ENCODE data around the gene ULBP3.

ULBP3 gene

DNA sequence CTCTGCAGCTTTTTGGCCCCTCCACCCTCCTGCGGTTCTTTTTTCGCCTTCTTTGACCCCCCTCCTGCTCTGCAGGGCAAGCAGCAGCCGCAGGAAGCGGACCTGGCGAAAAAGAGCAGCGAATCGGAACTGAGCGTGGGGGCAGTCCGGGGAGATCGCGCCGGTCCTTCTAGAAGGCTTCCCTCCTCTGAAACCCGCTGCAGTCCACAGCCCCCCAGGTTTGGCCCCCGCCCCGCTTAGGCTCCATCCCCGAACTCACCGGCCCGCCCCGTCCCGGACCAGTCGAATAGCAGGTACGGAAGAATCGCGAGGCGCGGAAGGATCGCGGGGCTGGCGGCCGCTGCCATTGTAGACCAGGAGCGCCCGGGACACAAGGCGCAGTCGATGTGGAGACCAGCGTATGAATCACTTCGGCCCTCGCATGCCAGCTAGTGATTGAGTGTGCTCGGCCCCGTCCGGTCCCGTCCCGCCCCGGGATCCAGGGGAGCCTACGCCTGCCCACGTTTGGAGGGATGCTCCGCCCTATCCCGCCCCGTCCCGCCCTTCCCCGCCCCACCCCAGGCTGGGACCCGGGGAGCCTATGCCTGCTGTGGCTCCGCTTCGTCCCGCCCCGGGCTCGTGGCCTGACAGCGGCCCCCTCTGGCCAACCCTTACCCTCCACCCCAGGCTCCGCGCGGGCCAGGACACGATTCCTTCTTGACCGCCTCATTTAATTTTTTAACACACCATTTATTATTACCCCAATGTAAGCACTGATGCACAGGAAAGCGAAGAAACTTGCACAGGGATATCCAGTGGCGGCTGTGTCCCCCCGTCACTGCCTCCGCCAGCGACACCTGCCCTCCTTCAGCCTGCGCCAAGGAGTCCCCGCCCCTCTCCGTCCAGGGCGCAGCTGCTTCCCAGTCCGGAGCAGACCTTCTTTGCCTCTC, at the start of gene ULBP3:
TSS of gene ULBP3 (minus strand) at position 402 of the 929 bp plus-strand sequence. CDS start at position 347, 55 bp downstream.
- DNase-seq (ENCODE audit: low read depth, low spot score): peak; percentile 46

DNA sequence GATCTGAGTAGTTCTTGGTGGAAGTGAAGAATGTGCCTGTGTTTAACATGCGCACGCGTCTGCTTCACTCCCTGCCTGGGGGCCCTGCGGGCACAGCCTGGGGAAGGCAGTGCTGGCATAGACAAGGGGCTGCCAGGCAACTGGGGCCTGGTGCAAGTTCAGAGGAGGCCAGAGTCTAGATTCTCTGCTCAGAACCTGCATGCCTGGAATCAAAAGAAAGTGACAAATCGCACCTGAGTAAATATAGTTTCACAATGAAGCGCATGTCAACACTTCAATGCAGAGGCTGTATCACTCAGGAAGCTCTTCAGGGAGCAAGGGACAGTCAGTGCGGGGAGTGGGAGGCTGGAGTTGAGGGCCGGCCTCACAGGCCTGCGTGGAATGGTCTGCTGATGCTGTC, 49.7 kb upstream of the ULBP3 start:
- no peak for DNase-seq (ENCODE audit: low read depth, low spot score)

DNA sequence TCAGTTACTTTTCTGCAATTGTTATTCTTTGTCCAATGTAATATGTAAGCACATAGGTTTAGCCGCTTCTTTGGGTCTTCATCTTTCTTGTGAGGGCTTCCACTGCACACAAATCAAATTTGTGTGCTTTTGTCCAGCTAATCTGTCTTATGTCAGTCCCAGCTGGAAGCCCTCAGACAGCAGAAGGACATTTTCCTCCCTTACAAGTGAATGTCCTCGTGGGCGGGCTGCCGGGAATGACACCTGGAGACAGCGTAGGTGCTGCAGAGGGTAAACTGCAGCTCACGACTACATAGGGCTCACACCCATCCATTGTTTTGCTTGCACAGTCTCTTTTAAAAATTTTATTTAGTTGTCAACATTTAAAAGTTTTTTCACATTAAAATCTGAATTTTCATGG, 49.3 kb upstream of the ULBP3 start:
- no peak for DNase-seq (ENCODE audit: low read depth, low spot score)

DNA sequence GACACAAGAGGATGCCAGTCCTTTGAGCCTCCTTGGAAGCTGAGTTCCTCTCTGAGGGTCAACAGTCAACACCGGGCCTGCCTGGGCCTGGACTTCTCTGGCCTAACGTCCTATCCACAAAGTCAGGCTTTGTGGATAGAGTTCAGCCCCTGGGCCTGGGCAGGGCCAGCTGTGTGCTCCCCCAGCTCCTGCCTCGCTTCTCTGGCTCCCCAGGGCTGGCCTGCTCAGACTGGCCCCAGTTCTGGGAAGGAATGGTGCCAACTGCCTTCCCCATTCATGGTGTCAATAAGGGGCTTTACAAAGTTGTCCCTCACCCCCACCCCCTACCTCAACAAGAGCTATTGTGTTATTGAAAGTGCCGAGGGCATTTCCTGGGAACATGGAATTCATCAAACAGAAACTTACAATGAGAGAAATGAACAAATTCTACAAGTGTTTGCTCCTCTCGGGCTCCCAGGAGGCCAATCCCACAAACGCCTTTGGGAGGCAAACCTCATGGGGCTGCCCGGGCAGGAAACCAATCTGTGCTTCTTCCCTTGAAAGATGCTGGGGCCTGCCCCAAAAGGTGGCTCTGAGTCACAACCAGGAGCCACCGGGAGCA, 47.4 kb upstream of the ULBP3 start:
- no peak for DNase-seq (ENCODE audit: low read depth, low spot score)

DNA sequence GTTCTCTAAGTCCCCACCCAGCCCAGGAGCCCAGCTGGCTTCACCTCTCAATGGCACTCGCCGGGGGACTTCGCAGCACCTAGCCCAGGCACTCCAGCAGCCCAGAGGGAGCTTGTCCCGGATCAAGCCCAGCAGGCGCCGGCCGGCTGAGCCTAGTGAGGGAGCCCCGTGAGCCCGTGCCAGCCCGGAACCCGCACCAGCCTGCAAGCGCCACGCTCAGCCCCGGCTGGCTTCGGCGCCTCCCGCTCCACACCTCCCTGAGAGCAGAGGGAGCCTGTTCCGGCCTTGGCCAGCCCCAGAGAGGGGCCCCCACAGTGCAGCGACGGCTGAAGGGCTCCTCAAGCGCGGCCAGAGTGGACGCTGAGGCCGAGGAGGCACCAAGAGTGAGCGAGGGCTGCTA, 46.8 kb upstream of the ULBP3 start:
- DNase-seq (ENCODE audit: low read depth, low spot score): no peak

DNA sequence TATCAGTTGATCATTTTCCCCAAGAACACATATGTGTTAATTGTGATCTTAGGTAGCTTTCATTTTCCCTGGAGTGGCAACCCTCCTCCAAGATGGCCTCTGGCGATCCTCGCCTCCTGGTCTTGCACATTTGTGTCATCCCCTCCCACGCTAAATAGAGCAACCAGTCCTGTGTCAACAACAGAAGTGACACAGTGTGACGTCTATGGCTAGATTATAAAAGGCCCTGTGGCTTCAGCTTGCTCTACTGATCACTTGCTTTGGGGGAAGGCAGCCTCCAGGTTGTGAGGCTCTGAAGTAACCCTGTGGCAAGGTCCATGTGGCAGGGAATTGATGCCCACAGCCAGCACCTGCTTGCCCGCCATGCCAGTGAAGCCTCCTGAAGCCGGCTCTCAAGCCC, 43.3 kb upstream of the ULBP3 start:
- DNase-seq (ENCODE audit: low read depth, low spot score): no peak

DNA sequence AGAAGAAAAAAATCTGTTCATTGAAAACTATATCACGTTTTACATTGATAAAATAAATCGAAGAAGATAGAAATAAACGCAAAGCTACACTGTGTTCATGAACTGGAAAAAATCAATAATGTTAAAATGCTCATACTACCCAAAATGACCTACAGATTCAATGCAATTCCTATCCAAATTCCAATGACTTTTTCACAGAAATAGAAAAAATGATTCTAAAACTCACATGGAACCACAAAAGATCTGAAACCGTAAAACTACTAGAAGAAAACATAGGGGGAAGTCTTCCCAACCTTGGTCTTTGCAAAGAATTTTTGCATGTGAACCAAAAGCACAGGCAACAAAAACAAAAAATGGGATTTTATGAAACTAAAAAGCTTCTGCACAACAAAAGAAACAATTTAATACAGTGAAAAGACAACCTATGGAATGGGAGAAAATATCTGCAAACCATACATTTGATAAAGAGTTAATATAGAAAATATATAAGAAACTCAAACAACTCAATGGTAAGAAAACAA, 33.9 kb upstream of the ULBP3 start:
- no peak for DNase-seq (ENCODE audit: low read depth, low spot score)

DNA sequence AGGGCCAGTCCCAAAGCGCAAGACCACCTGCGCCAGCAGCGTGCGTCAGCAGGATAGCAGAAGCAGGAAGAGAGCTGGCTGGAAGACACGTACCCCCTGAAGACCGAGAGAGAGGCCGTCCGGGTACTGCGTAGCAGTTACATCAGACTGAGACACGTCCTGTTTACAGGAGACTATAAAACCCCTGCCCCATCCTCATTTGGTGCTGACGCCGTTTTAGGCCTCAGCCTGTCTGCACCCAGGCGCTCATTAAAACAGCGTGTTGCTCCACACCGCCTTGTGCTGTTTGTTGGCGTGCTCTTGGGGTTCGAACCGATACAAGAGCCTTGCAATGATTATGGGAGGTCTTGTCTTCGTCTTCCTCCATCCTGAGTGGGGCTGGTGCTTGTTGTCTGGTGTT, 31.8 kb upstream of the ULBP3 start:
- no peak for DNase-seq (ENCODE audit: low read depth, low spot score)

DNA sequence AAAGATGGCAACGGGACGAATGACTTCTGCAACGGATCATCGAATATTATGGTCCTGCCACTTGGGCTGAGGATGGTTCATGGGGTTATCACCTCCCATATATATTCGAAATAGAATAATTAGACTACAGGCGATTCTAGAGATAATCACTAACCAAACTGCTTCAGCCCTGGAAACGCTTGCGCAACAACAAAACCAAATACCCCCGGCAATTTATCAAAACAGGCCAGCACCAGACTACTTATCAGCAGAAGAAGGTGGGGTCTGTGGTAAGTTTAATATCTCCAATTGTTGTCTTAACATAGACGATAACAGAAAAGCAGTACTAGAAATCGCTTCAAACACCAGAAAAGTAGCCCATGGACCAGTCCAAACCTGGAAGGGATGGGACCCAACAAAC, 31.0 kb upstream of the ULBP3 start:
- DNase-seq (ENCODE audit: low read depth, low spot score): no peak

DNA sequence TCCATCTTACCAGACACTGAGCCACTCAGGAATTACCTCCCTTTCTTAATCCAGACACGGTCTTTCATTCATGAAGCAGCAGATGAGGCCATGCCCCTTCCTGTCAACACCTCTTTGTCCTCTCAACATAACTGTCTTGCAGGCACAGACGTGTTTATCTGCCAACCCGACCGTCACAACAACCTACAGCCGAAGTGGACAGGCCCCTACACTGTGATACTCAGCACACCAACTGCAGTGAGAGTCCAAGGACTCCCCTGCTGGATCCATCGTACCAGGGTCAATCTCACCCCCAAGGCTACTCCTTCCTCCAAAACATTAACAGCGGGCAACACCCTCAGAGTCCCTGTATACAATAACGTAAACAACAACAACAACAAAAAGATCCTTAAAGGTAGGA, 30.6 kb upstream of the ULBP3 start:
- no peak for DNase-seq (ENCODE audit: low read depth, low spot score)

DNA sequence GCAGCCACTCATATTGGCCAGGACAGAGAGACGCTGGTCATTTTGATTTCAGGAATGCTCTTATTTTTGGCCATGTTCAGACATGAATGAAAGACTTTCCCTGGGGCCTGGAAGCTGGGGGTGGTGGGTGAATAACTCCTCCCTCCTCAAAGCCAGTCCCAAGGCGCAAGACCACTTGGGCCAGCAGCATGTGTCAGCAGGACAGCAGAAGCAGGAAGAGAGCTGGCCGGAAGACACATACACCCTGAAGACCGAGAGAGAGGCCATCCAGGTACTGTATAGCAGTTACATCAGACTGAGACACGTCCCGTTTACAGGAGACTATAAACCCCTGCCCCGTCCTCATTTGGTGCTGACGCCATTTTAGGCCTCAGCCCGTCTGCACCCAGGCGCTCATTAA, 29.2 kb upstream of the ULBP3 start:
- DNase-seq (ENCODE audit: low read depth, low spot score): no peak

DNA sequence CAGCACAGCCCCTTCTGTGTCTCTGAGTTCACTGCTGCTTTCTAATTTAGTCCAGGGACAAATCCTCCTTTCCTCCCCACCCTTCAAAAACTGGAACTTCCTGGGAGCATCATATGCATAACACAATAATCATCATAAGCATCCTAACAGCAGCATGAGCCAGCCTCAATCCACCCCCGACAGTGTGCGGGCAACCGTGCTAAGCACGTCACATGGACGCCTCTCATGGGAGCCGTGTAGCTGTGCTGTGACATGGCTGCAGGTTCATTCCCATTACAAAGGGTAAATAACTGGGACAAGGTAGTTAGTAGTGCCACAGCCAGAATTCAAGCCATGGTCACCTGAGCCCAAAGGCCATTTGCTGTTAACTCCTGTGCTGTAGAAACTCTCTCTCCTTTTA, 24.5 kb upstream of the ULBP3 start:
- no peak for DNase-seq (ENCODE audit: low read depth, low spot score)

DNA sequence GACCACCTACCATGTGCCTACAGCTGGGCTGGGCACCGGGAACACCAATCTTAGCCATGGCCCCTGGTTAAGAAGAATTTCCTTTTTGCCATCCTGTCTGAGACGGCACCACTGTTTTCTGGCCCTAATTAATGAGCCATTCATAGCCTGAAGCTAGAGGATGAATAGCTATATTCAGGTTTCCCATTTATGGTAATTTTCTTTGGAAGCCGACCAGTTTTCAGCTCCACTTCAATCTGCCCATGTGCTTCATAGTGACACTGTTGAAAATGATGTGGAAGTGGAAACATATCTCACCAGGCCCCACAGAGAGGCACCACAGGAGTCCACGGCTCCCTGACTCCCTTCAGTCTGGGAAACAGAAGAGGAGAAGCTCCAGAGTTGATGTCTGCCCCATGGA, 22.6 kb upstream of the ULBP3 start:
- no peak for DNase-seq (ENCODE audit: low read depth, low spot score)

DNA sequence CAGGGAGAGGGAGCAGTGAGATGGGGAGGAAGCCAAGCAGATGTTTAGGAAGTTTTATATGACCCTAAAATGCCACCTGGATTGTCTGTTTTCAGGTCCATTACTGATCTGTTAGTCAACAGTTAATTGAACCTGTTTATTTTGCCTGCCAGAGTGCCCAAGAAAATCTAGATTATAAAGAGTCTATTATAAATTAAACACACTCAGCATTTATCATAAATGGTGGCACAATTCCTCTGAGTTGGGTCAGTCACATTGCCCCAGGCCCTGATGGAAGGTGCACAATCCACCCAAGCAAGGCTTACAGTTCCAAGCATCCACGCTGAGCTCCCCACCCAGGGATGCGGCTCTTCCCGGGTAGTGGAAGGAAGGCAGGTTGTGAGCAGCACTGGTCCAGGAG, 21.4 kb upstream of the ULBP3 start:
- DNase-seq (ENCODE audit: low read depth, low spot score): no peak

DNA sequence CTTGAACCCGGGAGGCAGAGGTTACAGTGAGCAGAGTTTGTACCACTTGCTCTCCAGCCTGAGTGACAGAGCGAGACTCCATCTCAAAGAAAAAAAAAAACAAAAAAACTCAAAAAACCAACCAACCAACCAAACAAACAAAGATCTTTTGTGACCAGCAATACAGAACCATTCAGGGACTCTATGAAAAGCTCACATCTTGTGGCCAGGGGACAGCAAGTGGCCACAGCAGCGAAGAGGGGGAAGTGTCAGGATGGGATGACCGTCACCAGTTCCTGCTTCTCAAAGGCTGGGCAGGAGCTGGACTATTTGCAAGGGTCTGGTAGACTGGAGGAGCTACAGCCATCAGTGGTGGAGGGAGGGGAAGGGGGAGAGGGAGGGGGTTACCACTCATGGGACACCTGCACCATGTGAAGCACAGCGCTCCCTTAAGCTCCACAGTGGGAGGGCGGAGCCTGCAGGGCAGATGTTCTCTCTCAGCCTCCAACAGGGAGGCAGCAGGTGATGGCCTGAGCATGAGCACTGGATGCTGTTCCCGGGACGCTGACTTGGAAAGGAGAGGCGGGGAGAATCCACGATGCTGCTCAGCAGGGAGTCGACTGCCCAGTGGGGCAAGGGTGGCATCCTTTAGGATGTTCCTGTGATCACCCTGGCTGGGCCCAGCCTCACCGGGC, 19.7 kb upstream of the ULBP3 start:
- DNase-seq (ENCODE audit: low read depth, low spot score): no peak

DNA sequence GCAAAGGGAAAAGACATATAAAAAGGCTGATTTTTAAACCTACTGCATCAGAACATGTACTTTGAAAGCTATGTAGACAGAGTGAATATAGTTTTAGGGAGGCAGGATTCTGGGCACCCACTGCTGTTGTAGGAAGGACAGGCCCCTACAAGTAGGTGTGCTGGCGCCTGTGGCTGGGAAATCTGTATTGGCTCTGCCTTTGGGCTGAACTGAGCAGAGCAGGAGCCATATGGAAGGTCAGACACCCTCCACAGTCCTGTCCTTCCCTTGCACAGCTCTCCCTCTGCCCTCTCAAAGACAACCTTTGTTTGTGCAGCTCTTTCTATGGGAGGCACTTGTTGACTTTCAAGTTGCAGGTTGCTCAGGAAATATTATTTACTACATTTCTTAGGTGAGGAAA, 18.4 kb upstream of the ULBP3 start:
- no peak for DNase-seq (ENCODE audit: low read depth, low spot score)

DNA sequence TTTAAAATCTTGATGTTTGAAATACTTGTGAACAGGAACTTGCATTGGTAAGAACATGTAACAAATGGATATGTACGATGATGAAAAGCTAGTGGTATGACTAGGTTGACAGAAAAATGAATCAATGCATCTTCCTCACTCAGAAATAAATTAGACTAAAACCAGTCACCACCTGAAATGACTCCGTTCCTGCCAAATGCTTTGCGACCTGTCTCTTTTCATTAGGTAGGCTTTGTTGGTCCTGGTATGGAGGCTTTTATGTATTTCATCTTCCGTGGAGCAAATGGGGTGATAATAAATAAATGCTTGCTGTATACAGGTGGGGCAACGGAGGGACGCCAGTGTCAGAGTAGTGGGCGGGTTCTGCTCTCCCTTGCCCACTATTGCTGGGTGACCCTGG, 17.1 kb upstream of the ULBP3 start:
- no peak for DNase-seq (ENCODE audit: low read depth, low spot score)

DNA sequence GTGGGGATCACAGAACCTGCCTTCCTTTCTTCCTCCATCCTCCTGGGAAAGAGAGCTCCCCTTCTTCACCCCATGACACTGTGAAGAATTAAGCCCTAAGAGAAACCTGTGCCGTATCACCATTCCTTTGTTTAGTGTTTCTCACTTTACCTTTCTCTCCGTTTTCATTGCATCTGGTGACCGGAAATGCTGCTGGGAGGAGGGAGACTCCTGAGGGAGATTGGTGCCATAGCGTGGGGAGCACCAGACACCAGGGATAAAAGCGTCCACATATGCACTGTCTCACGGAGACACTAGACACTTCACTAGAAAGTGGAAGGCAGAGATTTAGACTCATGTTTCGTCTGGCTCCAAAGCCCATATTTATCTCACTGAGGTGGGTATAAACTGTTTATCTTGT, 15.5 kb upstream of the ULBP3 start:
- DNase-seq (ENCODE audit: low read depth, low spot score): no peak

DNA sequence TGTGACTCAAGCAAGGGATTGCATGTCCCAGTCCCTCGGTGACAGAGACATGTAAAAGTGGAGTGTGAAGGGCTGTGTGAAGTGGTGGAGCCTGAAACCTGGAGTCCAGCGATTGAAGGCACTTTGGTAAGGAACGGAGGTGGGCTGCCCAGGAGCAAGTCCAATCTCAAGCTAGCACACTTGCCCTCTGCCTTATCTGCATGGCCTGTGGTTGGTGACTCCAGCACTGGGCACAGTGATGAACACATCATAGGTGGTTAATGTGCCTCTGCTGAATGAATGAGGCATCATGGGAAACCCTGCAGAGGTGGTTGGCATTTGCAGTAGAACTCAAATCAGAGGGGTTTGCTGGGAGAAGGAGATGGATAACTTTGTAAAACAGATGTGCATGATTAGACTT, 14.9 kb upstream of the ULBP3 start:
- DNase-seq (ENCODE audit: low read depth, low spot score): no peak

DNA sequence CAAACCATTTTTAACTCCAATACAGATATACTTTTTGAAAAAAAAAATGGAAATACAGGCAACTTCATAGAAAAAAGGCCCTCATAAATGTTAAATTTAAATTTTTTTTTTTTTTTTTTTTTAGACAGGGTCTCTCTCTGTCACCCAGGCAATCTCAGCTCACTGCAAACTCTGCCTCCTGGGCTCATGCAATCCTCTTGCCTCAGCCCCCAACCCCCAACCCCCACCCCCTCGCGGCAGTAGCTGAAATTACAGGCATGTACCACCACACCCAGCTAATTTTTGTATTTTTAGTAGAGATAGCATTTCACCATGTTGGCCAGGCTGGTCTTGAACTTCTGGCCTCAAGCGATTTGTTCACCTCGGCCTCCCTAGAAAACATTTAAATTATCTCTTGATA, 12.8 kb upstream of the ULBP3 start:
- no peak for DNase-seq (ENCODE audit: low read depth, low spot score)

DNA sequence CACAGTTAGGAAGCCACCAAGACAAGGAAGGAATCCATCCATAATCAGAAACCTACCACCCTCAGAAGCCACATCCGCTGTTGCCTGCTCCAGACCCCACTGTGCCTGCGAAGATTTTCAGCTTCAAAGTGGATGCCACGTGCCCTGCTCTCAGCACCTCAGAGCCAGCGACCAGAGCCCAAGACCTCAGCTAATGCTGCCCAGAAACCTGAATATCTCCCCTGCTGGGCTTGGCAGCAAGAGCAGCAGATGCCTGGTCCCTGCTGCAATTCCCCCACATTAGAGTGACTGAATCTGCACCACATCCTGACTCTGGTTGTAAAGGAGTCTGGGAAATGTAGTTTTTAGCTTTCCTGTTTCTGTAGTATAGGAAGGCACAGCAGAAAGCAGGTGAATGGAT, 10.7 kb upstream of the ULBP3 start:
- no peak for DNase-seq (ENCODE audit: low read depth, low spot score)

DNA sequence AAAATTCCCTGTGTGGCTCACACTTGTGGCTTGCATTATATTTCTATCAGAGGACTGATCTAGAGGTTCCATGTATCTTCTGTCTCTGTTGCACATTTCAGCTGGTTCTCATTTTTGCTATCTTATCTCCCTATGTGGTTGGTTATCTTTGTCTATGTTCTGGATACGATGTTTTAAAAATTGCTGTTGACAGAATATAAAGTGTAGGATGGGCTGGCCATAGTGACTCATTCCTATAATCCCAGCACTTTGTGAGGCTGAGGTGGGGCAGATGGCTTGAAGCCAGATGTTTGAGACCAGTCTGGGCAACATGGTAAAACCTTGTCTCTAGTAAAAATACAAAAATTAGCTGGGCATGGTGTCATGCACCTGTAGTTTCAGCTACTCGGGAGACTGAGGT, 9.9 kb upstream of the ULBP3 start:
- no peak for DNase-seq (ENCODE audit: low read depth, low spot score)

Data from activated naive CD8-positive, alpha-beta T cell treated with anti-CD3 and anti-CD28 coated beads, Interleukin-2, amount 50 U/mL, for 16 hours (primary cell).